GM20431 (cell line): Measurements from ENCODE around the gene PGD.
"Not testable (repeated sequence)": the region's sequence is repeated elsewhere in the genome, so short reads cannot be mapped to it uniquely, and the experiment has no call there.

ENCODE experiments used
- in situ Hi-C: fragments of 300-500 bp; cut with MseI, MboI; formaldehyde crosslinking; loops from one replicate; pipeline ENCODE4 v1.15.0; 2020; ENCODE audit warnings: low sequenced_read_pairs; ENCODE audit not compliant: unreplicated experiment

The PGD gene

GRCh38 chr1:10398734-10399443 is at the start of gene PGD:
PGD (plus strand) TSS chr1:10399064; CDS start chr1:10399118, 54 bp downstream.
- in situ Hi-C loops = no loop called here

GRCh38 chr1:10353282-10353681 is 45.6 kb upstream of the PGD start:
- in situ Hi-C loops = no loop called here

- in situ Hi-C loops = no loop called here
These were observed 45.2 kb upstream of the PGD start for GRCh38 chr1:10353693-10354092.

GRCh38 chr1:10360045-10360444 is 38.8 kb upstream of the PGD start:
- in situ Hi-C loops = no loop called here

GRCh38 chr1:10361515-10361914 is 37.3 kb upstream of the PGD start:
- in situ Hi-C loops = no loop called here

- in situ Hi-C loops = no loop called here
These were observed 30.7 kb upstream of the PGD start for GRCh38 chr1:10368194-10368593.

GRCh38 chr1:10374442-10374860 is 24.4 kb upstream of the PGD start:
- in situ Hi-C loops = no loop called here

- in situ Hi-C loops = not testable (repeated sequence)
These were observed 21.4 kb upstream of the PGD start for GRCh38 chr1:10377365-10378029.

GRCh38 chr1:10378081-10378841 is 20.6 kb upstream of the PGD start:
- in situ Hi-C loops = no loop called here

- in situ Hi-C loops = no loop called here
These were observed 19.7 kb upstream of the PGD start for GRCh38 chr1:10379101-10379620.

- in situ Hi-C loops = no loop called here
These were observed 19.2 kb upstream of the PGD start for GRCh38 chr1:10379676-10380075.

GRCh38 chr1:10380594-10381275 is 18.1 kb upstream of the PGD start:
- in situ Hi-C loops = no loop called here

GRCh38 chr1:10383630-10384029 is 15.2 kb upstream of the PGD start:
- in situ Hi-C loops = no loop called here

GRCh38 chr1:10384219-10384618 is 14.6 kb upstream of the PGD start:
- in situ Hi-C loops = no loop called here

GRCh38 chr1:10386761-10387676 is 11.8 kb upstream of the PGD start:
- in situ Hi-C loops = no loop called here

GRCh38 chr1:10387677-10388386 is 11.0 kb upstream of the PGD start:
- in situ Hi-C loops = no loop called here

GRCh38 chr1:10388387-10388715 is 10.5 kb upstream of the PGD start:
- in situ Hi-C loops = no loop called here

- in situ Hi-C loops = no loop called here
These were observed 9.4 kb upstream of the PGD start for GRCh38 chr1:10389271-10389973.
